Smooth muscle cell (in vitro differentiated cells): ENCODE measurements around the gene SLC26A5. TPM values are rescaled to one million over a fixed set of nuclear protein-coding genes. Genes with fewer than 3 reads are reported as not detected.

ENCODE experiments used
- DNase-seq: peaks from one replicate; lab custom pipeline; 2025; ENCODE audit not compliant: unreplicated experiment; lab: John Stamatoyannopoulos, UW
- H2AFZ ChIP-seq: fragments of 200-600 bp; sonication (generic); 2 replicates; pipeline ENCODE4 v1.6.0; 2016; ENCODE audit warnings: antibody characterized with exemption, low read depth, mild to moderate bottlenecking
- H3F3A ChIP-seq: fragments of 200-600 bp; sonication (generic); 2 replicates; pipeline ENCODE4 v1.6.0; 2017; ENCODE audit warnings: antibody characterized with exemption, low read depth
- H3K27ac ChIP-seq: fragments of 200-600 bp; sonication (generic); 2 replicates; pipeline ENCODE4 v1.5.1; 2016; ENCODE audit warnings: low read depth, mild to moderate bottlenecking
- H3K27me3 ChIP-seq: fragments of 200-600 bp; sonication (generic); 2 replicates; pipeline ENCODE4 v1.6.1; 2016; ENCODE audit warnings: low read depth, mild to moderate bottlenecking
- H3K36me3 ChIP-seq: fragments of 200-600 bp; sonication (generic); 2 replicates; pipeline ENCODE4 v1.5.1; 2016; ENCODE audit warnings: low read depth
- H3K4me1 ChIP-seq: fragments of 200-600 bp; sonication (generic); 2 replicates; pipeline ENCODE4 v1.5.1; 2016; ENCODE audit warnings: low read depth
- H3K4me2 ChIP-seq: fragments of 200-600 bp; sonication (generic); 2 replicates; pipeline ENCODE4 v1.6.0; 2016; ENCODE audit warnings: mild to moderate bottlenecking
- H3K4me3 ChIP-seq: fragments of 200-600 bp; sonication (generic); 2 replicates; pipeline ENCODE4 v1.5.1; 2016; ENCODE audit warnings: mild to moderate bottlenecking
- H3K79me2 ChIP-seq: fragments of 200-600 bp; sonication (generic); 2 replicates; pipeline ENCODE4 v1.6.0; 2016; ENCODE audit warnings: low read depth, mild to moderate bottlenecking
- H3K9ac ChIP-seq: fragments of 200-600 bp; sonication (generic); 2 replicates; pipeline ENCODE4 v1.6.0; 2016; ENCODE audit warnings: low read depth
- H3K9me3 ChIP-seq: fragments of 200-600 bp; sonication (generic); replicated peaks from 2 replicates; pipeline ENCODE4 v1.5.1; 2016; ENCODE audit warnings: low read depth
- H4K20me1 ChIP-seq: fragments of 200-600 bp; sonication (generic); 2 replicates; pipeline ENCODE4 v1.6.0; 2016; ENCODE audit warnings: low read depth
- CTCF ChIP-seq: fragments of 200-600 bp; sonication (generic); IDR thresholded peaks from 2 replicates; pipeline ENCODE4 v1.5.1; 2017; ENCODE audit warnings: borderline replicate concordance, mild to moderate bottlenecking, antibody characterized with exemption; ENCODE audit not compliant: insufficient read depth, poor library complexity, severe bottlenecking
- WGBS: methylation state at CpG from one replicate; pipeline ENCODE4 v1.1.7; 2016; ENCODE audit warnings: low lambda C conversion rate; 5-methylcytosine and 5-hydroxymethylcytosine counted together
- polyA plus RNA-seq: library from polyadenylated mRNA; unstranded; fragments of >200 nt; fragmentation: Nextera tagmentation; extraction: Ambion mirVana; gene quantifications from 2 replicates; pipeline ENCODE4 v1.2.1, GENCODE V29; 2016
- total RNA-seq: library from RNA; depleted of rRNA; stranded (reverse); fragments of >200 nt; gene quantifications from 2 replicates; pipeline ENCODE4 v1.2.3, GENCODE V29; 2014

SLC26A5 gene
- total and polyA plus RNA-seq, 2 experiments from 2014 or later = not detected

GRCh38 chr7:103423467-103424179 lies 22.4 kb downstream of the SLC26A5 start:
- no peak for TF ChIP-seq CTCF
- H3K27me3 ChIP-seq = no peaks in the 10 kb centered on the region
- no peaks in the 10 kb centered on the region for H3K4me1 ChIP-seq
- no peaks in the 10 kb centered on the region for H3K9me3 ChIP-seq
- no peak overlapping the region for H3K27ac ChIP-seq
- no peak overlapping the region for H3K4me2 ChIP-seq
- no peak overlapping the region for H3K9ac ChIP-seq
- H3K4me3 ChIP-seq = no peak overlapping the region
- DNase-seq = no peak
- no peaks in the 10 kb centered on the region for H3K36me3 ChIP-seq
- WGBS = 87% methylated on average over 3 of the region's 3 CpGs
- H3F3A ChIP-seq = no peaks in the 10 kb centered on the region
- no peaks in the 10 kb centered on the region for H3K79me2 ChIP-seq
- no peaks in the 10 kb centered on the region for H4K20me1 ChIP-seq
- H2AFZ ChIP-seq = no peak overlapping the region

GRCh38 chr7:103420857-103421384 lies 25.1 kb downstream of the SLC26A5 start:
- no peaks in the 10 kb centered on the region for H3K36me3 ChIP-seq
- no peak overlapping the region for H3K4me3 ChIP-seq
- no peaks in the 10 kb centered on the region for H4K20me1 ChIP-seq
- H3K79me2 ChIP-seq = no peaks in the 10 kb centered on the region
- no peaks in the 10 kb centered on the region for H3F3A ChIP-seq
- no peak for TF ChIP-seq CTCF
- WGBS = 92% methylated on average over 5 of the region's 5 CpGs
- no peaks in the 10 kb centered on the region for H3K4me1 ChIP-seq
- no peak overlapping the region for H3K27ac ChIP-seq
- no peak overlapping the region for H3K4me2 ChIP-seq
- H3K9ac ChIP-seq = no peak overlapping the region
- no peak overlapping the region for H2AFZ ChIP-seq
- no peaks in the 10 kb centered on the region for H3K9me3 ChIP-seq
- DNase-seq = no peak
- H3K27me3 ChIP-seq = peaks cover 6% of the 10 kb centered on the region

GRCh38 chr7:103418241-103418640 lies 27.8 kb downstream of the SLC26A5 start:
- no peak overlapping the region for H3K4me3 ChIP-seq
- no peak overlapping the region for H2AFZ ChIP-seq
- H3K27ac ChIP-seq = no peak overlapping the region
- TF ChIP-seq CTCF = no peak
- H4K20me1 ChIP-seq = no peaks in the 10 kb centered on the region
- no peak overlapping the region for H3K9ac ChIP-seq
- H3K4me1 ChIP-seq = no peaks in the 10 kb centered on the region
- no peak for DNase-seq
- no peak overlapping the region for H3K4me2 ChIP-seq
- H3F3A ChIP-seq = no peaks in the 10 kb centered on the region
- no peaks in the 10 kb centered on the region for H3K36me3 ChIP-seq
- WGBS = 94% methylated on average over 3 of the region's 3 CpGs
- no peaks in the 10 kb centered on the region for H3K79me2 ChIP-seq
- H3K27me3 ChIP-seq = peaks cover 6% of the 10 kb centered on the region
- no peaks in the 10 kb centered on the region for H3K9me3 ChIP-seq

- WGBS = 89% methylated on average over 5 of the region's 5 CpGs
Observed at GRCh38 chr7:103413407-103413806, 32.6 kb downstream of the SLC26A5 start.

More at GRCh38 chr7:103413407-103413806, 32.6 kb downstream of the SLC26A5 start:
- Histone ChIP-seq H3K4me3 (no peak overlapping the region), H3K36me3 (no peaks in the 10 kb centered on the region), H3K9ac (no peak overlapping the region), H3K9me3 (no peaks in the 10 kb centered on the region), H4K20me1 (no peaks in the 10 kb centered on the region), H3F3A (no peaks in the 10 kb centered on the region), H3K27me3 (peaks cover 6% of the 10 kb centered on the region), H3K27ac (no peak overlapping the region), H3K4me2 (no peak overlapping the region), H3K4me1 (no peaks in the 10 kb centered on the region), H2AFZ (no peak overlapping the region), H3K79me2 (no peaks in the 10 kb centered on the region)
- no peak for DNase-seq
- no peak for TF ChIP-seq CTCF
